NCI-H2196 treated with DMSO at 0.1 percent for 48 hours (cell line): Measurements from ENCODE around the gene CIDEA.

Experiments used
- DNase-seq: peaks from one replicate; lab custom pipeline; 2025; ENCODE audit not compliant: unreplicated experiment; lab: John Stamatoyannopoulos, UW

CIDEA gene

DNA sequence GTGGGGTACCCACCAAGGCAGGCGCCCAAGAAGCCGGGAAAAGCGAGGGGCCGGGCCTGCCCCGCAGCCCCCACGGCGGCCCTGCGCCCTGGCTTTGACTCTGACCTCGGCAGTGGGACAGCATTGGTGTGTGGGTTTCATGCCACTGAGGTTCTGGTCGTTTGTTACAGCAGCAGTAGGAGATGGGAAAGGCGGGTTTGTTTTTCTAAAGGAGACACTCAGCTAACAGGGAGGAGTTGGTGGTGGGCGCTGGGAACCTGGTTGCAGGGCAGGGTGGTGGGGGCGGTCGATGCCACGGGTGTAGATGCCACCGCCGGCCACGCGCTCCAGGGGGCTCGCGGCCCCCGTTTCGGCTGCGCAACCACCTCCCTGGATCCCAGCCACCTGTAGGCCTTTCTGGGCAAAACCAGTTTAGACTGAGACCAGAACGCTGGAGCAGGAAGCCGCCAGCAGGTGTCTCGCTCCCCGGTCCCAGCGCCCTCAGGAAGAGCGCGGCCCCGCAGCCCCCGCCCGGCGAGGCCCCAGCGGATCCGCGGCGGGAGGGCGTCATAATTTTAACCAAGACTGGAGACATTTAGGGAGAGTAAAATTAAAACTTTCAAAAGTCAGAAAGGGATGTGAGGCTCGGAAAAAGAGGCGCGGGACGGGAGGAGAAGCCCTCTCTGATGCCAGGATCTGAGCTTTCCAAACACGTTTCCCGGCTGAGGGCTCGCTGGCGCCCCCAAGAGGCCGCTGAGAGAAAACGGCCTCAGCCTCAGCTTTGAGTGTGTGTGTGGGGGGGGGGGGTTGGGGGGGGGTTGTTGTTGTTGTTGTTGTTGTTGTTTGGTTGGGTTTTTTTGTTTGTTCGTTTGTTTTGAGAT is 17.4 kb downstream of the CIDEA start:
- DNase-seq, result peak; percentile 77

DNA sequence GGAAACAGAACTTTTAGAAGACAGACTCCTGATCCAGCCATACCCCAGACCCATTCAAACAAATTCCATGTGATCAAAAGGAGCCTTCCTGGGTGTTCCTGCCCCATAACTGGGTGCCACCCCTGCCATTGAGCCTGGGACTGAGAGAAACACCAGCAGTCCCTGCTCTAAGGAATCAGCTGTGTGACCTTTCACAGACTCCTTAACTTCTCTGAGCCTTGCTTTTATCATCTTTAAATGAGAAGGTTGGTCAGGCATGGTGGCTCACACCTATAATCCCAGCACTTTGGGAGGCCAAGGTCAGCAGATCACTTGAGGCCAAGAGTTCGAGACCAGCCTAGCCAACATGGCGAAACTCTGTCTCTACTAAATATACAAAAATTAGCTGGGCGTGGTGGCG is 20.6 kb downstream of the CIDEA start:
- no peak for DNase-seq

DNA sequence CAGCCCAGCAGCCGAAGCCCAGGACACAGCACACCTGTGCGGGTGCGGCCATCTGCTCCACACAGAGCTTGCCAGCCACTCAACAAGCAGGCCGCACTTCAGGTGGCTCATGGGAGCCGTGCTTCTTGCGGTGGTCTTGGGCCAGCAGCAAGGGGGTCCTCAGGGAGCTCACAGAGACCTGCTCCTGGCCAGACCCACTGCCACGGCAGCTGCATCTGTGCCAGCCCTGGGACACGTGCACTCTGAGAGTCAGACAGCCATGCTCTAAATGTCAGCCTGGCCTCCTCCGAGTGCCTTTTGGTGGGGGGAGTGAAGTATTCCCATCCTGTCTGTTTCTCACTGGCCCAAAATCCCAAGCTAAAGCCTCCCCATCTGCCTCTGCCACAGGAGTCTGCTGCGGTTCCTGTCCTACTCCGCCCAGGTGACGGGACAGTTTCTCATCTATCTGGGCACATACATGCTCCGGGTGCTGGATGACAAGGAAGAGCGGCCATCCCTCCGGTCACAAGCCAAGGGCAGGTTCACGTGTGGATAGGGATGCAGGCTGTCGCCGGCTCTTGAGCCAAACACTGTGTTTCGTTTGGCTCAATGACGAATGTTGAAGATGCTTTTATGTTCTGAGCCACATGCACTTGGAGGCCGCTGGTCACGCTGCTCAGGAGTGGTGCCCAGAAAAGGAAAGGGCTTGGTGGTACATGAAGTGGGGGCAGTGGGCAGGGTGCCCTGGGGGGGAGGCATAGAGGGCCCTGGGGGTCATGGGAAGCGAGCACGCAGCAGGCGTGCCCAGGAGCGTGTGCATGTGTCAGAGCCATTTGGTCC is 22.8 kb downstream of the CIDEA start:
- DNase-seq, result no peak

DNA sequence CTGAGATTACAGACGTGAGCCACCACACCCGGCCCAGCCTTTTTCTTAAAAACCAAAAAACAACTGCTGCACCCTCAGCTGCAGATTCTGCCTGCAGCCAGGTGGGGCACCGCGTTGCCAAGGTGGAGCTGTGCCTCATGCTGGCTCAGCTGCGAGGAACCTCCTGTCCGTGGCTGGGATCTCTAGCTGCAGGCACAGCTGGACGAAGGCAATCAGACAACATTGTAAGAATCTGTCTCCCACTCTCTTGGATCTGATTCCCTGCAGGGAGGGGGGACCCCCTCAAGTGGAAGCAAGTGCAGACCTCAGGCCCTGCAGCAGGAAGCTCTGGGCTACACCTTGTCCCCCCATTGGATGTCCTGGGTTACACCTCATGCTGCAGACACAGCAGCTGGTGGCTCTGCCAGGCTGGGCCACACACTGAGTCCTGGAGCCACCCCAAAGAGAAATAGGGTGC is 24.1 kb downstream of the CIDEA start:
- DNase-seq, result no peak

DNA sequence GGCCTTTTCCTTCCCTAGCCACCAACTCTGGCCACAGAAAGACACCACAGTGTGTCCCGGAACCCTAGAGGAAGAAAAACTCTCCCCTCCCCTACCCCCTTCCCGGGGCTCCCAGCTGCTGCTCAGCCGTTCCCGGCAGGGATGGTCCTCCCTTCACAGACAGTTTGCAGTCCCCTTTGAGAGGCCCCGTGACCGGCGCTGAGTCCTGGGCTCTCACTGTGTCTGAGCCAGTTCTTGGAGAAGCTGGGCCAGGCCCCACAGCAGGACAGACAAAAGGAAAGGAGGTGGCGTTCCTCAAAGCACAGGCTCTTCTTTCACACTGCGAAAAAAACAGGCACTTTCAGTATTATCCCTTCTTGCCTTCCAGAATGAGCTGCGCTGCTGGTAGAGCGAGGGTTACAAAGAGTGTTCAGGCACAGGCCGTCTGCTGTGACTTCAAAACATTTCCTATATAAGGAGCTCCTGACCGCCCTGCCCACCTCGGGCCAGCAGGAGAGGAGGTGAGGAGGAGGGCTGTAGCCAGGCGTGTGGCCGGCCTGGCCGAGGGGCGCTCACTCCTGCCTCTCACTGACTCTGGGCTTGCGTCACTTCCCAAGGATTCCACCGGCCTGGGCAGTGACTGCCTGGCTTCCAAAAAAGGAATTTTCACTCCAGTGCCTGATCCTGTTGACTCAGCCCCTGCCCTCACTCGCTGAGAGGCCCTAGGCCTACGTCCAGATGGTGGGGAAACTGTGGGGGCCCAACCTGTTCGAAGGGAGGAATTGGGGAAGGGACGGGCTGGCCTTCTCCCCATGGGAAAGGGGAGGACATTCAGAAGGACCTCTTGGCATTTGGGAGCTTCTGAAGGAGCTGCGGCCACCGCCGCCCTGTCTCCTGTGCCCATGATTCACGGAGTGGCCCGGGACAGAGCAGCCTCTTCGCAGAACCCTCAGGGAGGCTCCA is 24.9 kb downstream of the CIDEA start:
- no peak for DNase-seq

DNA sequence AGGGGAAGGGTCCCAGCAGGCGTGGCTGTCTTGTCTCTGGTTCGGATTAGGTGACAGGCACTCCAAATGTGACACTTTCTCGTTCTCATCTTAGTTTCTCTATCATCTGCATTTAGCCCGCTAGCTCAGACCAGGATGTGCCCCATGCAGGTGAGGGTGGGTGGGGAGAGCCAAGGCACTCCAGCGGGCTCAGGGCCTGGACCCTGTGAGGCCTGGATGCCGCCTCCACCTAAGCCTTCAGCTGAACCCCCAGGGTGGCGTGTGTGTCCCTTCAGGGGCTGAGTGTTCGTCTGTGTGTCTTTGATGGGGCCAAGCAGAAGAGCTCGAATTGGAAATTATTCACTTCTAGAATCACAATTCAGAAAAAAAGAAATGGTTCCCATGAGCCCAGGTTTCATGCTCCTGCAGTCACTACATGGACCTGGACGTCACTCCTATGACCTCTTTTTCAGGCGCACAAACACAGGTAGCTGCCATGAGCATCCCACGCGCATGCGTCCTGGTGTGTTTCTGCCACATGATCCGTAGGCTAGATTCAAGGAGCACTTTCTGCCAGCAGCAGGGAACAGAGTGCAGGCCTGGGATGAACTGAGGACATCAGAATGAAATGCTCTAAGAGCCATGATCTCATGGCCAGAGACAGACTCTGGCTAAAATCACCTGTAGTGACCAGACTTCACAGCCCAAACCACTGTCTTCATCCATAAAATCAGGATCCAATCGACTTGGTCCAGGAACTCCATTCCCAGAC is 25.8 kb downstream of the CIDEA start:
- no peak for DNase-seq

DNA sequence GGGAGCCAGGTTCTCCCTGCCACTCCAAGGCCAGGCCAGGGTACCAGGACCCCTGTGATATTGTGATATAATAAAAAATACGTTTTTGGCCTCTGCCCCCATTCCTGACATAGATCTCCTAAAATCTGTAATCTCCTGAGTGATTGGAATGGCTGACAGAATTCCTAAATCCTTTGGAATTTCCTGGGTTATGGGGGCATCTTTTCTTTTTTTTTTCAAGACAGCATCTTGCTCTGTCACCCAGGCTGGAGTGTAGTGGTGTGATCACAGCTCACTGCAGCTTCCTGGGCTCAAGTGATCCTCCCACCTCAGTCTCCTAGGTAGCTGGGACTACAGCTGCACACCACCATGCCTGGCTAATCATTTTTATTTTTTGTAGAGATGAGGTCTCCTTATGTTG is 27.7 kb downstream of the CIDEA start:
- no peak for DNase-seq

DNA sequence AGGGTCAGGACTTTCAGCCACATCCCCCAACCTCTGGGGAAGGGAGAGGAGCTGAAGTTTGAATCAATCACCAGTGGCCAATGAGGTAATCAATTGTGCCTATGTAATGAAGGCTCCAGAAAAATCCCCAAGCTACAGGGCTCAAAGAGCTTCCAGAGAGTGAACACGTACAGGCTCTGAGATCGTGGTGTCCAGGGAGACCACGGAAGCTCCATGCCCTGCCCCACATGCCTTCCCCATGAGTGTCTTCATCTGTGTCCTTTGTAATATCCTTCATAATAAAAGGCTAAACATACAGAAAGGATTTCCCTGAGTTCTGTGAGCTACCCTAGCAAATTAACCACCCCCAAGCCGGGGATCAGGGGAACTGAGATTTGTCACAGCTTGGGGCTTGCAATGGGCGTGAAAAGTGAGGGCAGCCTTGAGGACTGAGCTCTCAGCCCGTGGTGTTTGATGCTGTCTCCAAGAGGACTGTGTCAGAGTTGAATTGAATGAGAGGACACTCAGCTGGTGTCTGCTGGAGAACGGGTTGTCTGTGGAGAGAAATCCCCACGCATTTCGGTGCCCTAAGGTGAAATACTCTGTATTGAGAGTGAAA is 28.4 kb downstream of the CIDEA start:
- no peak for DNase-seq

DNA sequence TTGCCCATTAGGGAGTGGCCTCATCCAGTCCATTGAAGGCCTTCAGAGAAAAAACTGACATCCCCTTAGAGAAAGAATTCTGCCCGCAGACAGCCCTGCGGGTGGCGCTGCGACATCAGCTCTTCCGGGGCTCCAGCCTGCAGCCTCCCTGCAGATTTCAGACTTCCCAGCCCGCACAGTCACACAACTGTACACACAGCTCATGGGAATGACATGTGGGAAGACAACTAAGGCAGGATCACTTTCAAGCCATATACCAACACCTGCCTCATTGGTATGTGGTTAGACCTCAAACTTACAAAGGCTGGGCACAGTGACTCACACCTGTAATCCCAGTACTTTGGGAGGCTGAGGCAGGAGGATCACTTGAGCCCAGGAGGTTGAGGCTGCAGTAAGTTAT is 29.1 kb downstream of the CIDEA start:
- no peak for DNase-seq

DNA sequence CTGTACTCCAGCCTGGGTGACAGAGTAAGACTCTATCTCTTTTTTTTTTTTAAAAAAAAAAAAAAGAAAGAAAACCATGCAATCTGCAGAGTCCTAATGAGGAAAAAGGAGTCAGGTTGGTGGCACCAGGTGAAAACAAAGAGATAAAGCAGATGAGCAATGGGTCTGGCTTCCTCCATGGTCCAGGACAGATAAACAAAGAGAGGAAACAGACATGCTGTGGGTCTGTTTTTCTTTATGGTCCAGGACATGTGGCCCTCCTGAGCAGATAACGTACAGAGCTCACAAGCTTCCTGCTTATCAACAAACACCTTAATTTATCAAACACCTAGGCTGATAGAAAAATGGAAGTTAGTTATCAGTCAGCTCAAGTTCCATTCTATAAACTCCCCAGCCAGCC is 29.5 kb downstream of the CIDEA start:
- DNase-seq, result no peak

DNA sequence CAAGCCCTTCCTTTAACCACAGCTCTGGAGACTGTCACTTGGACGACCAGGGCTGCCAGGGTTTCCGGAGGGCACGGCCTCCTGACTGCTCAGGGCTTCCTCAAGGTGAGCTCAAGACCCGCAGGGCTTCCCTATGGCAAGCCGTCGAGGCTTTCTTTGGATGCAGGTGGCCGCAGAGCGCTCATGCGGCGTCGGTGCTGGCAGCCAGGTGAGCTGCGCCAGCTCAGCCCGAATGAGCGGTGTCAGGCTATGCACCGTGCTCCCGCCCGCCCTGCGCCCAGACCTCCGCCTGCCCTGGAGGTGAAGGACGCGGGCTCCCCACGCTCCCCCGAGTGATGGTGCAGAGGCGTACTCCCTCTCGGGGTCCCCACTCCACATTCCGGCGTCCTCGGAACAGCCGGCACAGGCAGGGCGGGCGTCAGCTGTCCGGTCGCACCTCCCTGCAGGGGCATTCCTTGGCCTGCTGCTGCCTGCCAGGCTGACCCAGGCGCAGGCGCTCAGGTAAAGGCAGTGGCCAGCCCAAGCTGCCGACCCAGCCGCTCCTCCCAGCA is 33.0 kb downstream of the CIDEA start:
- no peak for DNase-seq

DNA sequence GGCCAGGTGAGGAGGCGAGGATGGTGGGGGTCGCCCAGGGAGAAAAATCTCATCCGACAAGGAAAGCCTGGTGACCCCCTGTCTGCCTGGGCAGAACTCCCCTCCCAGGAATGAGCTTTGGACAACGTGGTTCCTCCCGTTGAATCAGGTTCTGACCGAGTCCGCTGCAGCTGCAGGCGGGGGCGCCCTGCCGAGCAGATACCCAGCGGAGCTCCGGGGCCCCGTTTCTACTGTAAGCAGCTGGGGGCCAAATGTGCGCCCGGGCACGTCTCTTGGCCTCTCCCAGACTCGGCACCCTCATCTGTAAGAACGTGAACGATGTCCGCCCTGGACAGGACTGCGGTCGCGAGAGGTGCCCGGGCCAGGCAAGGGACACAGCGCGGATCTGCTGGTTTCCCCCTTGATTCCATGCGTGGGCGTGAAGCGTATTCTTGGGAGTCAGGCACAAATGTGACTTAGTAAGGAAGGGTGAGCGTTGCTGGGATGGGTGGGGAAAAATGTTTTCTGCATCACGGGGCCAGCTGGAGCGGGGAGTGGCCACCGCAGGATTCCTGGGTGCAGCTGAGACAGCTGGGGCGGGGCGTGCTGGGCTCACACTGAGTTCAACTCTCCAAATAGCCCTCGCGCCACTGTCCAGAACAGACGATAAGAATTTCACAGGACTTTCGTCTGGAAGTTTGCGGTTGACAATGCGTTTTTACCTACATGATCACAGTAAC is 33.7 kb downstream of the CIDEA start:
- no peak for DNase-seq

DNA sequence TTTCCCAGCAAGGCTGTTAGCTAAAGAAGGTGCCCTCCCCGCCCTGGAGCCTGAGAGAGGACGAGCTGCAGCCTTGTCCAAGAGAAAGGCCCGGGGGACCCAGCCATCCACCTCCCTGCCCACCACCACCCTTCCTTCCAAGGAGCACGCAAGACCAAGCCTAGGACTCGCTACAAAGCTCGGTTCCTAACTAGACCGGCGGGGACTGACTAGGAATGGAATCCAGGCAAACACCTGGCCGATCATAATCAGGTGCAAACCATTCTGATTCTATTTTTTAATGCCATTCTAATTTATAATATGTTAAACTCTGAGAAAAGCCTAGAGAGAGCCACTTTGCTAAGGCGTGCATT is 34.2 kb downstream of the CIDEA start:
- no peak for DNase-seq

DNA sequence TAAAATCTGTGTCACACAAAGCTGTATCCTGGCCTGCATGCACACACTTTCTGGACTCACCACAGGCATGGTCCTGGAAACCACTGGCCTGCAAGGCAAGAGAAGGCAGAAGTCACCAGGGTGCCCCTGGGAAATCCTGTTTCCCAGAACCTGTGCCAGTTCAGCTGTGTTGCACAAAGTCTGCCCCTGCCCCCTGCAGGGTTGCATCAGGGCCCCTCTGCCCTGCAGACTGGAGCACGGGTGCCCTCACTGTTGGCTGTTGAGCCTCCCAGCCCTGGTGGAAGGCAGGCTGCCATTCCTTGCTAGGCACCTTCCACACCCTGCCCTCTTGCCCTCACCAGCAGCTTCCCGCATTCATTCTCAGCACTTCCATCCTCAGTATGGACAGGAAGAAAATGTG is 35.9 kb downstream of the CIDEA start:
- DNase-seq, result no peak

DNA sequence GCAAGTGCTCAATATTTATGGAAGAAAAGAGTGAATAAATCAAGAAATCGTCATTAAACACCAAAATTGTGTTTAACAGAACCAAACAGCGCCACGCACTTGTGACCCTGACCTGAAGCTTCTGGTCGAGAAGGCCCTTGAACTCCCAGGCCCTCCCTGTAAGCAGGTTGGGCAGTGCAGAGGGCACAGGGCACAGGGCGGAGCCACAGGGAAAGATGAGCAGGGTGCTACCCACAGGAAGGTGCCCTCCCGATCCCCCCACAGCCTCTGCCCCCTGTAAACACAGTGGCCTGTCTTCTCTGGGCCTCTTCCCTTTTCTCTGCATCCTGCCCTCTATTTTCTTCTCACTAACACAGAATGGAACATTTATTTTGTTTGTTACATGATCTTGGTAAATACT is 37.0 kb downstream of the CIDEA start:
- no peak for DNase-seq

DNA sequence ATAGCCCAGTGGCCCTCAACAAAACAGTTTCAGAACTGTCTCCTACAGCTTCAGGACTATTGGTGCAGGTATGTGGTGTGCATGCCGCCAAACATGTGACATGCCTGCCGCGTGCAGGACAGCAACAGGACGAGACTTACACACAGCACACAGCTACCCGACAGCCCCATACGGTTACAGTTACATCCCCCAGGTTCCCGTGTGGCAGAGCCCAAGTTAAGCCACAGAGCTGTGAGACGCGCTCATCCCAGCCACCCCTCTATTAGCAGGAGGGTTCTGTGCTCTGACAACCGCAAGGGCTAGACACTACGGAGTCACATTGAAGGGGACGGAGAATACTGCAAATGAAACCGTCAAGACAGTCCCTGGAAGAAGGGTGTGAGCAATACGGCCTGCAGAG is 37.5 kb downstream of the CIDEA start:
- no peak for DNase-seq

DNA sequence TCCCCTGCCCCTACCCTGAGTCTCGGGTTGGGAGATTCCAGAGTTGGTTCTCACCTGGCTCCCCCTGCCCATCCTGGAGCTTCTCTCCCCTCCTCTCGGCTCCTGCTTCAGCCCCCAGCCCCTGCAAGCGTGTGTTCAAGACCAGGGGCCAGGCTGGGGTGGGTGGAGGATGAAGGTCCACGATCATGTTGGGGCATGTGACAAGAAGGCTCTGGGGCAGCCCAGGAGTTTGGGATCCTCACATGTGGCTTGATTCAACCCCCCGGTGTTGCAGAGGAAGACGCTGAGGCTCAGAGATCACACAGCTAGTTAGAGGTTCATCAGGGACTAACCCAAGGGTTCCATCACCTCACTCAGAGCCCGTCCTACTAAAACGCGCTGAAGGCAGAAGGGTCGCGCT is 39.7 kb downstream of the CIDEA start:
- DNase-seq, result no peak

DNA sequence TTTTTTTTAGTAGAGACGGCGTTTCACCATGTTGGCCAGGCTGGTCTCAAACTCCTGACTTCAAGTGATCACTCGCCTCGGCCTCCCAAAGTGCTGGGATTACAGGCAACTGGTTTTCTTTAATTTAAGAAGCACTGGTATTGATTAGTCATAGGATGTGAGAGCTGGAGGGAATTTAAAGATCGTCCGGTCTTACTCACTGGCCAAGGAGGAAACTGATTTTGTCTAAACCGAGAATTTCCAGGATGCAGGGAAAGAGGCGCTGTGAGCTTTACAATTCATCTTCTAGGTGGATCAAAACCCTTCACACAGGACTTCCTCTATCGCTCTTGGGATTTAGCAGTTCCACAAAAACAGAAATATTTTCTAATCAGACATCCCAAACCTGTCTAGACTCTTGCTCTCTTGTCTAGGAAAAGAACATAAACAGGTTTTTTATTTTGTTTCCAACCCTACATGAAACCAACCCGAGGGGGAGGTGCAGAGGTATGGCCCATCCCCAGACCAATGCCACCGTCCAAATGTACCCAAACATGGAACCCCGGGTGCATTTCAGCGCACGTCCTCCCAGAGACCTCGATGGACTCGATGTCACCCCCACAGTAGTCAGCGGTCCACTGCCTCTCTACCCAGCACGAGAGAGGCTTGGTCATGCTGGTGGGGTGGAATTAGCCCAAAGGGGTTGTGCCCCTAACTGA is 41.4 kb downstream of the CIDEA start:
- no peak for DNase-seq

DNA sequence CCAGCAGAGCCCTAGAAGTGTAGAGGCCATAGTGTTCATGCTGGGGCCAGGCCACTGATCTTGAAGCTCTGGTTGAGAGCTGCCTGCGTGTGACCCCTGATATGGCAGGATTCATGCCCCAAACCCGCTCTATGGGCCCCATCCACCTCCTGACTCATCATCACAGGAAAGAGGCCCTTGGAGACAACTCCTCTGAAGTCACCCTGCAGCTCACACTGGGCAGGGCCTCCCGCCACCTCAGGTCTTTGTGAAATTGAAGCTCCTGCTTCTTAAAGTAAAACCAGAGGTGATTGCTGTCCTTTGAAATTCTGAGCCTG is 41.9 kb downstream of the CIDEA start:
- DNase-seq, result no peak
